ENCODE data around the gene PLEKHN1. TPM values are rescaled to one million over a fixed set of nuclear protein-coding genes. Genes with fewer than 3 reads are reported as not detected.

Gene PLEKHN1
- total RNA-seq, 1 donor, result 0.54 TPM

GRCh38 chr1:997993-998744 lies 31.9 kb downstream of the PLEKHN1 start:
- no peak for TF ChIP-seq CTCF (IDR thresholded peaks at IDR 0.05; ENCODE audit: insufficient read depth, low read length)
- no peak overlapping the region for H3K4me3 ChIP-seq (ENCODE audit: low read depth, low read length)
- DNase-seq (ENCODE audit: low read depth), result no peak

- H3K4me3 ChIP-seq (ENCODE audit: low read depth, low read length), result no peak overlapping the region
- no peak for TF ChIP-seq CTCF (IDR thresholded peaks at IDR 0.05; ENCODE audit: insufficient read depth, low read length)
- peak; percentile 27 for DNase-seq (ENCODE audit: low read depth)
These were observed 32.4 kb downstream of the PLEKHN1 start for GRCh38 chr1:998745-998994.

GRCh38 chr1:998995-999724 lies 32.9 kb downstream of the PLEKHN1 start:
- peak overlapping the region; percentile 37 for H3K4me3 ChIP-seq (ENCODE audit: low read depth, low read length)
- DNase-seq (ENCODE audit: low read depth), result no peak
- no peak for TF ChIP-seq CTCF (IDR thresholded peaks at IDR 0.05; ENCODE audit: insufficient read depth, low read length)

GRCh38 chr1:999725-1000356 lies 33.6 kb downstream of the PLEKHN1 start, which contains the start of gene HES4:
HES4 (minus strand) TSS chr1:1000097; CDS start chr1:999973, 124 bp downstream.
- peak within 1 kb of the TSS; percentile 58 for H3K4me3 ChIP-seq (ENCODE audit: low read depth, low read length)
- TF ChIP-seq CTCF (IDR thresholded peaks at IDR 0.05; ENCODE audit: insufficient read depth, low read length), result no peak
- peak; percentile 82 for DNase-seq (ENCODE audit: low read depth)

- DNase-seq (ENCODE audit: low read depth), result peak; percentile 69
- no peak for TF ChIP-seq CTCF (IDR thresholded peaks at IDR 0.05; ENCODE audit: insufficient read depth, low read length)
- peak overlapping the region; percentile 58 for H3K4me3 ChIP-seq (ENCODE audit: low read depth, low read length)
These were observed 34.2 kb downstream of the PLEKHN1 start for GRCh38 chr1:1000357-1001056.

- peak overlapping the region; percentile 31 for H3K4me3 ChIP-seq (ENCODE audit: low read depth, low read length)
- TF ChIP-seq CTCF (IDR thresholded peaks at IDR 0.05; ENCODE audit: insufficient read depth, low read length), result no peak
- no peak for DNase-seq (ENCODE audit: low read depth)
These were observed 34.9 kb downstream of the PLEKHN1 start for GRCh38 chr1:1001057-1001783.

All from fibroblast of the aortic adventitia (primary cell).